GM19025 (cell line): ENCODE data around the gene ITPR2.

Experiments used
- ATAC-seq: cut with Tn5 transposase; IDR thresholded peaks from one replicate; pipeline ENCODE4 v1.9.1; 2021; ENCODE audit warnings: mild to moderate bottlenecking, low read depth, moderate library complexity; ENCODE audit not compliant: unreplicated experiment

The ITPR2 gene

DNA sequence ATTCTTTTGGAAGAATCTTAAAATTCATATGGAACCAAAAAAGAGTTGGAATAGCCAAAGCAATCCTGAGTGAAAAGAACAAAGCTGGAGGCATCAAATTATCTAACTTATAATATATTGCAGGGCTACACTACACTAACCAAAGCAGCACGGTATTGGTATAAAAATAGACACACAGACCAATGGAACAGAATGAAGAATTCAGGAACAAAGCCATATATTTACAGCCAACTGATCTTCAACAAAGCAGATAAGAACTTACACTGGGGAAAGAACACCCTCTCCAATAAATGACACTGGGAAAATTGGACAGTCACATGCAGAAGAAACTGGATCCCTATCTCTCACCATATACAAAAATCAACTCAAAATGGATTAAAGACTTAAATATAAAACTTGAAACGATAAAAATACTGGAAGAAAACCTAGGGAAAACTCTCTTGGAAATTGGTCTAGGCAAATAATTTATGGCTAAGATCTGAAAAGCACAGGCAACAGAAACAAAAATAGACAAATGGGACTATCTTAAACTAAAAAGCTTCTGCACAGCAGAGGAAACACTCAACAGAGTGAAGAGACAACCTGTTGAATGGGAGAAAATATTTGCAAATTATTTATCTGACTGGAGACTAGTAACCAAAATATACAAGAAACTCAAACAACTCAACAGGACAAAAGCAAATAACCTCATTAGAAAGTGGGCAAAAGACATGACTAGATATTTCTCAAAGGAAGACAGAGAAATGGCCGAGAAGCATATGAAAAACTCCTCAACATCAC is 286.3 kb downstream of the ITPR2 start:
- ATAC-seq = no peak

- no peak for ATAC-seq
Measured at GRCh38 chr12:26539131-26539530, 293.9 kb downstream of the ITPR2 start.

- no peak for ATAC-seq
Measured at GRCh38 chr12:26537651-26538050, 295.3 kb downstream of the ITPR2 start.

DNA sequence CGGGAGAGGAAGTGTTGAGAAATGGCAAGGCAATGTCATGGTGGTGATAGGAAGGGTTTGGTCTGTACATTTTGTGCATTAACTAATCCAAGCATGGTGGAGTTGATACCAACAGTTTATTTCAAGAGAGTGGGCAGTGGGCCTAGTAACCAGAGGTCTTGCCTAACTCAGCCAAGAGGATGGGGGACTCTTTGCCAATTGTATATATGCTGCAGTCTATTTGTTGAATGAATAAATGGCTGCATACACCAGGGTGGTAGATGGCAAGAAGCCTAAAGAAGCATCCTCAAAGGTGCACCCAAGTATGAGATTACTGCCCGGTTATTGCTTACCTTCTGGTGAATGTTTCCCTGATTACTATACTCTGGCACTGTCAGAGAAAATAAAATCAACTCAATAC is 295.9 kb downstream of the ITPR2 start:
- ATAC-seq = no peak

DNA sequence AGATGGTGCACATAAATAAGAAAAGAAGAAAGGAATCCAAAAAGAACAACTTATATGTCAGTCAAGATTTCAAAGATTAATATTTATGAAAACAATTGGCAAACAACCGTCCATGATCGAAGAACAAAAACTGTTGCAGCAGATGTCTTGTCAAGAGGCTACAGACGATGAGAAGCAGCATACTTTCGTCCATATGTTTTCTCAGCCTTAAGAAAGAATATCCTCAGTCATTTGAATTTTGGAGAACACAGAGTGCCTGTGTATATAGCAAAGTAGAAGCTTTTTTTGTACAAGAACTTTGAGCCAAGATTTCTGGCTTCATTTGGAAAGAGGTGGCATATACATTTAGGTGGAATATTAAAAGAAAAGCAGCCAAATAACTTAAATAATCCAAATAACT is 297.2 kb downstream of the ITPR2 start:
- ATAC-seq = no peak

- no peak for ATAC-seq
Measured at GRCh38 chr12:26534071-26534470, 298.9 kb downstream of the ITPR2 start.

DNA sequence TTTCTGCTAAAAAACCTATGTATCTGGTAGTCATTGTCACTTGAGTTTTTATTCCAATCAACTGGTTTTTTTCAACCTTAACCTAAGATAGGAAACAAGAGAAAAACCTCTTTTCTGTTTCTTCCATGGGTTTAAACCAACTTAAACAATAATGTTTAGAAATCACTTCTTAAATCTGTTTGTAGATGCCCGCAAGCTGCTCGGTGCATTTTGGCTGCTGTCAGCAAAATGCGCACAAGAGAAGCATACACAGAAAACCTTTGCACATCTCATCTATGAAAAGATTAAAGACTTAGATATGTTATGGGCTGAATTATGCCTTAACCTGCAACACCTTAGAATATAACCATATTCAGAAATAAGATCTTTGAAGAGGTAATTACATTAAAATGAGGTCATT is 299.8 kb downstream of the ITPR2 start:
- ATAC-seq = no peak

GRCh38 chr12:26530461-26530860 is 302.5 kb downstream of the ITPR2 start:
- ATAC-seq = no peak

GRCh38 chr12:26528943-26529342 is 304.1 kb downstream of the ITPR2 start:
- no peak for ATAC-seq

GRCh38 chr12:26527682-26528081 is 305.3 kb downstream of the ITPR2 start:
- no peak for ATAC-seq

GRCh38 chr12:26524862-26525465 is 308.0 kb downstream of the ITPR2 start:
- no peak for ATAC-seq

GRCh38 chr12:26523708-26524150 is 309.3 kb downstream of the ITPR2 start:
- ATAC-seq = no peak

DNA sequence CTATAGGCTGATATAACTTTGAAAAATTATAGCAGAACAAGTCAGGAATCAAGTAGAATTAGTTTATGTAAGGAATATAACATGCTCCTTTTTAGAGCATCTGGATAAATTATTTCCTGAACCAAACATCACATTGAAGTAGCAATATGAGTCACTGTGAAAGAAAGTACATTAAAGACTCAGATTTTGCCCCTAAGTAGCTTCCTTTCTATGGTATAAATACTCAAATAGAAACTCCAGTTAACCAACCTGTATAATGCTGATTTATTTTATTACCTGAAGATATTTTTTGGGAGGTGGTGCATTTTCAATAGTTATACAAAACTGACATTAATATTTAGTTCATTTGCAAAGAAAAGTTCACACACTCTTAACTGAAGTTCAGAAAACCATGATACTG is 312.1 kb downstream of the ITPR2 start:
- ATAC-seq = no peak

GRCh38 chr12:26520109-26520508 is 312.9 kb downstream of the ITPR2 start:
- no peak for ATAC-seq

DNA sequence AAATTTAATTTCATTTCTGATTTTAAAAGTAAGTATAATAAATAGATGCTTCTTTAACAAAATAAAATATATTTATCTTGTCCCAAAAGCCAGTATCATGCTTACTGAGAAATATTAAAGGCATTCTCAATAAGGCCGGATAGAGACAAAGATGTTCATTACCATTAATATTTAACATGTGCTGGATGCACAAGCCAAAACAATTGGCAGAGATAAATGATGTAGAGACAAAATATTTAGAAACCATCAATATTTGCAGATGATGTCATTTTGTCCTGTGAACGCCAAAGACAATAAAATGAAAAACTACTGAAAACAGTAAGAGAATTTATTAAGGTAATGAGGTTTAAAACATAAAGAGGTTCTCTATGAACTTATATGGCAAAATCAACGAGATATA is 313.5 kb downstream of the ITPR2 start:
- no peak for ATAC-seq

GRCh38 chr12:26517320-26517719 is 315.7 kb downstream of the ITPR2 start:
- ATAC-seq = peak; percentile 64

DNA sequence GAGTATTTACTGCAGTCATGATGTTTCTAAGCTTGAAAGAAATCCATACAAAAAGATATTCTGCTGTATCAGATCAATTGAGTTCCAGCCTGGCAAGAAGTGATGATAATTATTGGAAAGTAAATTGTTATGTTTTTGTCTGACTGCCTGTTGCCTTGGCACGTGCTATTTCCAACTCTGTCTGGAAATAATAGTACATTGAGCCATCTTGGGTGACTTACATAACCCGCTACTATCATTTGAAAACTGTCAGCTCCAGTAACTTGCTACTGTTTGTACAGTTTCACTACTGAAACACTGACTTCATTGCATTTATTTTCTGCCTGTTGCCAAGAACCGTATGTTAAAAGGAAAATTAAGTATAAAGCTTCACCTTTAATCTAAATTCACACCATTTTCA is 318.6 kb downstream of the ITPR2 start:
- no peak for ATAC-seq

DNA sequence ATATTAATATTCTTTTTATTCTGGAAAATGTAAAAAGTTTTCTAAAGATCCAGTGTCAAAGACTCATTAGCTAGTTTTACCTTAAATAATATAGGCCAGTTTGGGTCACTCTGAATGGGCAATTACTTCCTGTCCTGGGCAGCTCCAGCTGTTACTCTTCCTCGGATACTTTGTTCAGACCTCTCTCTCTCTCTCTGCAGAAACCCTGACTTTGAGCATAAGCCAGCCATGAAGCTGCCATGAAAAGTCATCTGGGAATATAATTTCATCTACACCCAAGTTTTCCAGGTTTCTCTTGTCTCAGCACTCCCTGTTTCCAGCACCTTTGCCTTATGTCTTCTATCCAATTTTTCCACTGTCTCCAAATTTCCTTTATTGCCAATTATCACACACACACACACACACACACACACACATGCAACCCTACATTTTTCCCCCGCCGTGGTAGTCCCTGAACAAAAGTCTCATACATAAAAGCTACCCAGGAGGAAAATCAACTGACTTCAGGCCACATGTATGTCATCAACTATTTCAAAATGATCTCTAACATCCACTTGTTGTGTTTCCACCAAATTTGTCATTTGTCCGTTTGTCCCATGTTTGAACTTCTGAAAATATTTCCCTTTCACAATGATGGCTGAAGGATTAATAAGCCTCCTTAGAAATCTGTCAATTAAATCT is 319.5 kb downstream of the ITPR2 start:
- no peak for ATAC-seq

DNA sequence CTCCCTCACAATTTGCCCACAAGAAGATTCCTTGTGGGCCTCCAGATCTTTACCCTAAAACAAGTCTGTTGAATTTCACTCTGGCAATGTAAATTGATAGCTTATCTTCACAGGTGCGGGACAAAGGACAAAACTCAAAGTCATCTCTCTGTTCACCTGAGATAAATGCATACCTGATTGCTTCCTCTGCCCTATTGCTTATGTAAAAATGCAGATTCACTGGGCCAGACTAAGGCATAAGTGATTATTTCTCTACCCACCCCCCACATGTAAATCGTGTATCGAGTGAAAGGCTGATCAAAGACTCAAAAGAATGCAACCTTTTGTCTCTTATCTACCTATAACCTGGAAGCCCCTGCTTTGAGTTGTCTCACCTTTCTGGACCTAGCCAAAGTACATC is 320.8 kb downstream of the ITPR2 start:
- ATAC-seq = no peak

- no peak for ATAC-seq
Measured at GRCh38 chr12:26510354-26510674, 322.7 kb downstream of the ITPR2 start.

GRCh38 chr12:26507613-26508012 is 325.4 kb downstream of the ITPR2 start:
- no peak for ATAC-seq
